SK-N-SH (cell line): ENCODE data around the gene LINGO3. TPM values are rescaled to one million over a fixed set of nuclear protein-coding genes. Genes with fewer than 3 reads are reported as not detected.

ENCODE experiments used
- CTCF ChIA-PET: fragments of 300-600, 350-600 bp; formaldehyde crosslinking; extraction: SDS; loops from one replicate; lab custom pipeline; 2021; lab: Yijun Ruan, JAX
- POLR2A ChIA-PET: fragments of 350-600 bp; sonication (Branson Sonifier 250); formaldehyde crosslinking; extraction: SDS; loops from one replicate; lab custom pipeline; 2020; ENCODE audit warnings: antibody characterized with exemption, inconsistent platforms; lab: Yijun Ruan, JAX
- DNase-seq: peaks from one replicate; pipeline ENCODE4 v3.0.0; 2012
- H2AFZ ChIP-seq: fragments of 200-600 bp; sonication (generic); 2 replicates; pipeline ENCODE4 v1.8.1; 2016; ENCODE audit warnings: antibody characterized with exemption, mild to moderate bottlenecking, low read depth
- H3F3A ChIP-seq: fragments of 200-600 bp; sonication (generic); replicated peaks from 2 replicates; pipeline ENCODE3; 2016; ENCODE audit warnings: antibody characterized with exemption, mild to moderate bottlenecking; ENCODE audit not compliant: insufficient read depth
- H3K27ac ChIP-seq, 2 experiments: fragments of 200-500 bp in 1 of 2; fragments of 200-600 bp in 1 of 2; sonication (Bioruptor generic) in 1 of 2; sonication (generic), shearing (Covaris generic) in 1 of 2; 2 replicates each; pipeline versions ENCODE4 v1.5.1 to v1.6.1; 2014 to 2016; ENCODE audit warnings: low read depth in 2 of 2, inconsistent platforms in 1 of 2, low read length in 1 of 2, mild to moderate bottlenecking in 1 of 2, mixed read lengths in 1 of 2
- H3K27me3 ChIP-seq: fragments of 200-600 bp; sonication (generic), shearing (Covaris generic); 2 replicates; pipeline ENCODE4 v1.6.1; 2016; ENCODE audit warnings: mixed run types; ENCODE audit not compliant: insufficient read depth
- H3K36me3 ChIP-seq, 2 experiments: fragments of 200-500 bp in 1 of 2; fragments of 200-600 bp in 1 of 2; sonication (Bioruptor generic) in 1 of 2; sonication (generic) in 1 of 2; replicated peaks in 1 of 2; 2 replicates each; pipeline versions ENCODE3 to v1.5.1; 2014 to 2016; ENCODE audit warnings: low read length in 1 of 2, mild to moderate bottlenecking in 1 of 2; ENCODE audit not compliant: insufficient read depth in 2 of 2, control insufficient read depth in 1 of 2
- H3K4me1 ChIP-seq, 2 experiments: fragments of 200-500 bp in 1 of 2; fragments of 200-600 bp in 1 of 2; sonication (Bioruptor generic) in 1 of 2; sonication (generic), shearing (Covaris generic) in 1 of 2; 2 replicates each; pipeline versions ENCODE4 v1.5.1 to v1.6.1; 2014 to 2016; ENCODE audit warnings: low read depth in 1 of 2, low read length in 1 of 2, mixed run types in 1 of 2; ENCODE audit not compliant: insufficient read depth in 2 of 2, control insufficient read depth in 1 of 2
- H3K4me2 ChIP-seq: fragments of 200-600 bp; sonication (generic), shearing (Covaris generic); 2 replicates; pipeline ENCODE4 v1.6.1; 2017; ENCODE audit warnings: mixed run types
- H3K4me3 ChIP-seq, 2 experiments: fragments of 200-500 bp in 1 of 2; fragments of 200-600 bp in 1 of 2; sonication (Bioruptor generic) in 1 of 2; sonication (generic), shearing (Covaris generic) in 1 of 2; 2 replicates each; pipeline versions ENCODE4 v1.5.1 to v1.8.1; 2014 to 2016; ENCODE audit warnings: low read depth in 2 of 2, inconsistent platforms in 1 of 2, low read length in 1 of 2, mild to moderate bottlenecking in 1 of 2, mixed read lengths in 1 of 2, moderate library complexity in 1 of 2
- H3K79me2 ChIP-seq: fragments of 200-600 bp; sonication (generic); 2 replicates; pipeline ENCODE4 v1.8.1; 2017; ENCODE audit warnings: mild to moderate bottlenecking; ENCODE audit not compliant: insufficient read depth
- H3K9ac ChIP-seq: fragments of 200-600 bp; sonication (generic); 2 replicates; pipeline ENCODE4 v1.6.1; 2017; ENCODE audit warnings: mixed run types
- H3K9me2 ChIP-seq: fragments of 200-600 bp; sonication (generic); 2 replicates; pipeline ENCODE4 v1.6.1; 2017; ENCODE audit warnings: mixed run types
- H3K9me3 ChIP-seq: fragments of 200-600 bp; sonication (generic); 2 replicates; pipeline ENCODE4 v1.6.1; 2017; ENCODE audit warnings: mixed run types, mild to moderate bottlenecking, moderate library complexity
- H4K20me1 ChIP-seq: fragments of 200-600 bp; sonication (generic); 2 replicates; pipeline ENCODE4 v1.6.1; 2017; ENCODE audit warnings: mild to moderate bottlenecking, mixed run types; ENCODE audit not compliant: insufficient read depth
- CHD2 ChIP-seq: fragments of 150-350 bp; IDR thresholded peaks from 2 replicates; pipeline ENCODE4 v1.6.1; 2018; ENCODE audit warnings: low read length; ENCODE audit not compliant: partially characterized antibody
- CTCF ChIP-seq: fragments of 200-600 bp; sonication (generic); IDR thresholded peaks from 2 replicates; pipeline ENCODE4 v1.6.1; 2017; ENCODE audit warnings: antibody characterized with exemption, mild to moderate bottlenecking, moderate library complexity
- ELF1 ChIP-seq: IDR thresholded peaks from 2 replicates; pipeline ENCODE4 v1.4.0; 2012
- EP300 ChIP-seq, 2 experiments: IDR thresholded peaks; 2 replicates each; pipeline versions ENCODE4 v1.4.0 to v1.6.1; 2012; ENCODE audit warnings: borderline replicate concordance in 1 of 2, low read depth in 1 of 2, low read length in 1 of 2
- FOXM1 ChIP-seq: IDR thresholded peaks from 2 replicates; pipeline ENCODE4 v1.4.0; 2012; ENCODE audit warnings: low read depth, mild to moderate bottlenecking
- IRF3 ChIP-seq: fragments of 150-350 bp; IDR thresholded peaks from 2 replicates; pipeline ENCODE4 v1.6.1; 2016; ENCODE audit warnings: mild to moderate bottlenecking, low read depth, low read length
- JUND ChIP-seq: IDR thresholded peaks from 2 replicates; pipeline ENCODE4 v1.4.0; 2012
- MAX ChIP-seq: IDR thresholded peaks from 2 replicates; pipeline ENCODE4 v1.4.0; 2012; ENCODE audit warnings: low read depth
- MEF2A ChIP-seq: IDR thresholded peaks from 2 replicates; pipeline ENCODE4 v1.4.0; 2012; ENCODE audit warnings: low read depth, borderline replicate concordance
- MXI1 ChIP-seq: IDR thresholded peaks from 2 replicates; pipeline ENCODE4 v1.6.1; 2012; ENCODE audit warnings: mild to moderate bottlenecking, low read depth, low read length, improper control_type of control experiment
- RAD21 ChIP-seq: IDR thresholded peaks from 2 replicates; pipeline ENCODE4 v1.6.1; 2012; ENCODE audit warnings: mild to moderate bottlenecking, low read length
- RCOR1 ChIP-seq: fragments of 150-350 bp; IDR thresholded peaks from 2 replicates; pipeline ENCODE4 v1.6.1; 2017; ENCODE audit warnings: antibody characterized with exemption, low read length
- REST ChIP-seq: IDR thresholded peaks from 2 replicates; pipeline ENCODE4 v1.6.1; 2012; ENCODE audit warnings: mild to moderate bottlenecking, low read depth, low read length, moderate library complexity
- SIN3A ChIP-seq: IDR thresholded peaks from 2 replicates; pipeline ENCODE4 v1.6.1; 2012; ENCODE audit warnings: low read depth, mild to moderate bottlenecking, low read length, moderate library complexity, borderline replicate concordance
- SMC3 ChIP-seq: IDR thresholded peaks from 2 replicates; pipeline ENCODE4 v1.6.1; 2012; ENCODE audit warnings: low read depth, low read length, improper control_type of control experiment
- TCF12 ChIP-seq: IDR thresholded peaks from 2 replicates; pipeline ENCODE4 v1.4.0; 2012
- TEAD4 ChIP-seq: IDR thresholded peaks from 2 replicates; pipeline ENCODE4 v1.4.0; 2012; ENCODE audit warnings: mild to moderate bottlenecking, borderline replicate concordance; ENCODE audit not compliant: insufficient read depth
- WGBS: methylation state at CpG from one replicate; pipeline ENCODE4 v1.1.6; 2017; ENCODE audit warnings: low lambda C conversion rate; 5-methylcytosine and 5-hydroxymethylcytosine counted together
- polyA plus RNA-seq, 3 experiments: library from polyadenylated mRNA; depleted of rRNA; stranded (reverse); fragments of >200 nt; gene quantifications; 2 replicates each; pipeline ENCODE4 v1.2.3, GENCODE V29; 2012

LINGO3 gene
- polyA plus RNA-seq, 1 of the 3 experiments (the other 2 are of a cell fraction) = not detected

- TF ChIP-seq CHD2 (no peak), TCF12 (no peak), RCOR1 (no peak)
Observed at GRCh38 chr19:2275588-2276428, 32.1 kb downstream of the LINGO3 start (continued).

DNA sequence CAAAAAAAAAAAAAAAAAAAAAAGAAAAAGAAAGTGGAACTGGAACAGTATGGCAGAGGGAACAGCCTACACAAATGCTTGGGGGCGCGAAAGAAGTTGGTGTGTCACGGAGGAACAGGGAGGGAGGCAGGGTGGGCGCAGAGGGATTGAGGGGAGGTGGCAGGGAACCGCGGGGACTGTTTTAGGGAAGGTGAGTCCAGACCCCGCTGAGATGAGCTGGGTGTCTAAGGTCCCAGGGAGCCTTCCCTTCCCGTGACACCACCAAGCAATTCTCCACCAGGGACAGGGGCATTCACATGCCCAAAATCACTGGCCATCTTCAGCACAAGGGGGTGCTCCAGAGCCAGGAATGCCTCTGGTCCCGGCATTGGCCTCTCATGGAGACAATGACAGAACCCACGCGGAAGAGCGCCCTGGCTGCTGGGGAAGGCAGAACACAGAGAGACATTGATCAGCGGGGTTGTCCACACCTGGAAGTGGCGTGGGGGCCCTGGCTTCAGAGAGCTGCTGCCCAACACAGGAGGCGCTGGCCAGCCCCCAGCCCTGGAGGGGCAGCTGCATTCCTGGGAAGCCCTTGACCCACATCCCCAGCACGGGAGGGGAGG lies 32.9 kb downstream of the LINGO3 start:
- POLR2A ChIA-PET = interaction anchor here (1.0 to 1.9 kb wide), 4 partner anchors 15 to 41 kb away, joined by 3 to 6 read pairs (median 3); no protein-coding TSS in a partner anchor
- H3F3A ChIP-seq = peaks cover 17% of the 10 kb centered on the region
- no peaks in the 10 kb centered on the region for H3K27me3 ChIP-seq
- no peak overlapping the region for H3K4me3 ChIP-seq
- 72% methylated on average over 12 of the region's 16 CpGs for WGBS
- no peak overlapping the region for H3K9ac ChIP-seq
- H3K9me2 ChIP-seq = no peaks in the 10 kb centered on the region
- peak overlapping the region in 1 of 2 experiments; percentile 46; a peak in 2 of 4 replicates for H3K27ac ChIP-seq
- TF ChIP-seq IRF3 = no peak
- TF ChIP-seq MEF2A = no peak
- peak; percentile 88 for TF ChIP-seq SMC3
- TF ChIP-seq TEAD4 = no peak
- peak; percentile 94 for TF ChIP-seq MXI1
- 0 out of 2 replicates have a peak, but pooled peaks have one; percentile 24 for TF ChIP-seq MAX
- TF ChIP-seq JUND = no peak
- peak; percentile 88 for TF ChIP-seq RAD21
- TF ChIP-seq TCF12 = no peak
- TF ChIP-seq CTCF = peak; percentile 59
- peak; percentile 65; the same call in 1 of the 2 replicates for TF ChIP-seq SIN3A
- no peak for TF ChIP-seq FOXM1
- TF ChIP-seq EP300 (IDR thresholded peaks at IDR 0.05; ENCODE audit: borderline replicate concordance in 1 of 2, low read depth in 1 of 2, low read length in 1 of 2) = no peak
- no peak for TF ChIP-seq ELF1
- TF ChIP-seq REST = peak; percentile 61; the same call in 1 of the 2 replicates
- peaks cover 4 to 28% of the 10 kb centered on the region in 2 experiments; a peak in 1 of 4 replicates for H3K4me1 ChIP-seq
- H4K20me1 ChIP-seq = peaks cover 52% of the 10 kb centered on the region
- CTCF ChIA-PET = interaction anchor here (0.6 to 11.9 kb wide), 24 partner anchors 8 to 1042 kb away, joined by 3 to 284 read pairs (median 6); partner anchors contain the start of genes LINGO3, LSM7, PLEKHJ1 and SF3A2
- H3K4me2 ChIP-seq = no peak overlapping the region
- H2AFZ ChIP-seq = no peak overlapping the region
- H3K36me3 ChIP-seq = peaks cover 17 to 26% of the 10 kb centered on the region in 2 experiments
- peaks cover 57% of the 10 kb centered on the region for H3K79me2 ChIP-seq
- H3K9me3 ChIP-seq = no peaks in the 10 kb centered on the region
- DNase-seq = peak; percentile 89
